GM21390 (cell line): ENCODE results near the gene ITCH.

ENCODE experiments used
- ATAC-seq: cut with Tn5 transposase; IDR thresholded peaks from one replicate; pipeline ENCODE4 v1.9.1; 2021; ENCODE audit not compliant: unreplicated experiment

ITCH gene

GRCh38 chr20:34544109-34544796 is 181.2 kb downstream of the ITCH start:
- ATAC-seq = no peak

GRCh38 chr20:34546751-34547181 is 183.7 kb downstream of the ITCH start:
- no peak for ATAC-seq

GRCh38 chr20:34547844-34548613 is 185.0 kb downstream of the ITCH start:
- no peak for ATAC-seq

- no peak for ATAC-seq
Observed at GRCh38 chr20:34549291-34549928, 186.3 kb downstream of the ITCH start.

- ATAC-seq = no peak
Observed at GRCh38 chr20:34549929-34550305, 186.8 kb downstream of the ITCH start.

DNA sequence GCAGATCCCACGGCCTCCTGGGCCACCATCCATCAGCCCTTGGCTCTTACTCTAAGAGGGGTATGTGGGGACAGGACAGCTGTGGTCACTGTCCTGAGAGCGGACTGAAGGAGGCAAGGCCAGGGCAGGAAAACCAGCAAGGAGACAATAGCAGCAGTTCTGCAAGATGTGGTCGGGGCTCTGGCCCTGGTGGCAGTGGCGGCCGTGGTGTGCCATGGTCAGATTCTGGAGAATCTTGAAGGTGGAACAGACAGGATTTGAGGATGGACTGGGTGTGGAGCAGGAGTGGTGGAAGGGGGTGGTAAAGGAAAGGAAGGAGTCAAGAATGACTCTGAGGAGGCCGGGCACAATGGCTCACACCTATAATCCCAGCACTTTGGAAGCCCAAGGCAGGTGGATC is 189.5 kb downstream of the ITCH start:
- ATAC-seq = no peak

GRCh38 chr20:34553366-34553867 is 190.3 kb downstream of the ITCH start:
- ATAC-seq = no peak

GRCh38 chr20:34557936-34558319 is 194.9 kb downstream of the ITCH start:
- ATAC-seq = no peak

DNA sequence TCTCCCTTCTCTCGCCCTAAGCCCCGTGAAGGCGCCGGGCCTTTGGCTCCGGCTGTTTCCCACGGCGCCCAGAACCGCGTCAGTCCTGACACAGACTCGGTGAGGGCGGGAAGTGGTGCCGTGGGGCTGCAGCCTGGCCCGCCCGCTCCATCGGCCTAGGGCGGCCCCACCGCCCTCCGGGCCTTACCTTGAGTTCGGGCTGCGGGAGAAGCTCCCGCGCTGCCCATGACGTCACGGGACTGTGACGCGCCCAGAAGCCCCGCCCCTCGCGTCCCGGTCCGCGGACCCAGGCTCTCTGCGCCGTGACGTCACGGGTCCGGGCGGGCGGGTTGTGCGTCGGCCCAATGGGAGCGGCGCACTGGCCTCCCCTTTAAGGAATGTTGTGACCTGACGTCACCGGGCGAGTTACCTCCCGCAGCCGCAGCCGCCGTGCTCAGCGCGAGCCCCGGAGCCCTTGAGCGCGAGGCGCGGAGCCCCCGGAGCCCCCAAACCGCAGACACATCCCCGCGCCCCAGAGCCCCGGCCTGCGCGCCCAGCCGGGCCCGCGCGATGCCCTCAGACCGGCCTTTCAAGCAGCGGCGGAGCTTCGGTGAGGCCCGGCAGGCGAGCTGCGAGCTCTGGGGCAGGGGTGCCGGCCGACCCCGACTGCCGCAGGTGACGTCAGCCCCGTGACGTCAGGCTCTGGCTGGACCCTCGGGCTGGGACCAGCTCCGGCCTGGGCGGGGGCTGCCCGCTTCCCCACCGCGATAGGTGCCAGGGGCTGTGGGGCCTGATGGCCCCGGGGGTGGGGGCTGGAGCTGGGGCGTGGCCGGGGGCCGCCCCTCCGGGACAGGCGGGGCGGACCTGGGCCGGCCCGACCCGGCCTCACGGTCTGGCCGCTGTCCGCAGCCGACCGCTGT is 195.5 kb downstream of the ITCH start, which contains the start of gene MAP1LC3A:
Gene MAP1LC3A (plus strand): TSS at position 399 of the 899 bp plus-strand sequence. CDS start 151 bp downstream, at position 550.
- ATAC-seq = no peak

DNA sequence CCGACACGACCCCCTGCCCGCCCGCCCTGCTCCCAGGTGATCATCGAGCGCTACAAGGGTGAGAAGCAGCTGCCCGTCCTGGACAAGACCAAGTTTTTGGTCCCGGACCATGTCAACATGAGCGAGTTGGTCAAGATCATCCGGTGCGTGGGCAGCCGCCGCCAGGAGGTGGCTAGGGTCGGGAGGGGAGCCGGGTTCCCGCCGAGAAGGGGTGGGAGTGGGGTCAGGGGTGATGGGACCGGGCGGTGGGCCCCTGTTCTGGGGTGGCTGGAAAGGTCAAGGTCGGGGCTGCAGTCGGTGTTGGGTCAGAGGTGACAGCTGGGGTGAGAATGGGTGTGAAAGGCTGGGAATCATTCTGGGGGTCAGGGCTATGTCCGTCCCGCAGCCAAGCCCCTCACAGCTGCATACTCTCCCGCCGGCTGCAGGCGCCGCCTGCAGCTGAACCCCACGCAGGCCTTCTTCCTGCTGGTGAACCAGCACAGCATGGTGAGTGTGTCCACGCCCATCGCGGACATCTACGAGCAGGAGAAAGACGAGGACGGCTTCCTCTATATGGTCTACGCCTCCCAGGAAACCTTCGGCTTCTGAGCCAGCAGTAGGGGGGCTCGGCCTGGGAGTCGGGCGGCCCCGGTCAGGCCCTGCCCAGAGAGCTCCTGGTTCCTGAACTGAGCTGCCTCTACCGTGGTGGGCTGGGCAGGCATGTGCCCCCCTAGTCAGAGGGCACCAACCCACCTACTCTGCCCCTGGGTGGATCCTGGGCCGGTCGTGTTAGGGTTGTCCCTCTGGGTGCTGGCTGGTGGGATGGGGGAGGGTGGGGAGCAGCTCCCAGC is 196.5 kb downstream of the ITCH start:
- no peak for ATAC-seq

GRCh38 chr20:34560141-34560523 is 197.1 kb downstream of the ITCH start:
- ATAC-seq = no peak

DNA sequence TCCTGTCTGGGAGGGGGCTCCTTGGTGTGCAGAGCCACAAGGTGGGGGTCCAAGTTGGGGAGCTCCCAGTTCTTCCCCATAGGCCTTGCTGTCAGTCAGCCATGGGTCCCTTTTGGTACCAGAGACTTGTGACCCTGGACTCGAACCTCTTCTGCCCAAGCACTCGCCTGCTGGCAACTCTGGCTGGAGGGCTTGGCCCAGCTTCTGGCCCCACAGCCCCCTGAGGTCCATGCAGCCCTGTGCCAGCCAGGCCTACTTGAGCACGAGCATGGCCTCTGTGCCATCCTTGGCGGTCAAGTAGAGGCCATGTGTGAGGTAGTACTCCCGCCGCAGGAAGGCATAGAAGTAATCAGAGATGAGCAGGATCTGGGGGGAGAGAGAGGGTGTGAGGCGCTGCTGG is 197.5 kb downstream of the ITCH start:
- ATAC-seq = no peak
